ENCODE data around the gene NR2F1. TPM values are rescaled to one million over a fixed set of nuclear protein-coding genes. Genes with fewer than 3 reads are reported as not detected.
A peak's percentile ranks its signal among the peaks of the same experiment; 100 is the strongest.

The NR2F1 gene
- total RNA-seq, 2 experiments from 2014 or later = not detected

GRCh38 chr5:93620487-93621326 is 37.7 kb downstream of the NR2F1 start:
- ChIA-PET CTCF (interaction anchor here (0.7 to 5.4 kb wide), 8 partner anchors 14 to 295 kb away, joined by 3 to 23 read pairs (median 3); partner anchors contain the start of gene NR2F1), POLR2A (no interaction called here)
- H3K9me3 Mint-ChIP-seq = no peaks in the 10 kb centered on the region
- no peak for TF ChIP-seq CTCF (IDR thresholded peaks at IDR 0.05)
- peaks cover 30% of the 10 kb centered on the region for H3K4me1 Mint-ChIP-seq (ENCODE audit: low read depth)
- H3K27ac Mint-ChIP-seq = peak overlapping the region; percentile 77
- no peaks in the 10 kb centered on the region for H3K36me3 Mint-ChIP-seq (ENCODE audit: low read depth)
- DNase-seq = peak; percentile 75
- ATAC-seq = peak; percentile 90
- peaks cover 12% of the 10 kb centered on the region for H3K27me3 Mint-ChIP-seq
- intact Hi-C loops (cut with micrococcal nuclease) = loop anchor here (5.0 kb wide), 1 partner anchor 38 kb away; the partner anchor contains the start of genes NR2F1 and NR2F1-AS1
- H3K4me3 Mint-ChIP-seq = peak overlapping the region; percentile 94

- DNase-seq (peak; percentile 7), ATAC-seq (no peak)
- Mint-ChIP-seq H3K4me3 (peak overlapping the region; percentile 52), H3K9me3 (no peaks in the 10 kb centered on the region), H3K27ac (no peak overlapping the region), H3K27me3 (peaks cover 12% of the 10 kb centered on the region), H3K36me3 (ENCODE audit: low read depth) (no peaks in the 10 kb centered on the region), H3K4me1 (ENCODE audit: low read depth) (peaks cover 30% of the 10 kb centered on the region)
- ChIA-PET CTCF (interaction anchor here (0.8 to 5.4 kb wide), 9 partner anchors 9 to 294 kb away, joined by 3 to 23 read pairs (median 3); no protein-coding TSS in a partner anchor), POLR2A (no interaction called here)
- intact Hi-C loops (cut with micrococcal nuclease) = loop anchor here (5.0 kb wide), 1 partner anchor 39 kb away; the partner anchor contains the start of genes NR2F1 and NR2F1-AS1
- no peak for TF ChIP-seq CTCF (IDR thresholded peaks at IDR 0.05)
Observed at GRCh38 chr5:93621327-93621798, 38.3 kb downstream of the NR2F1 start.

- ChIA-PET CTCF (interaction anchor here (1.3 to 5.4 kb wide), 5 partner anchors 10 to 184 kb away, joined by 3 to 23 read pairs (median 4); no protein-coding TSS in a partner anchor), POLR2A (interaction anchor here (0.9 kb wide), 1 partner anchor 59 kb away, joined by 3 read pairs; no protein-coding TSS in a partner anchor)
- DNase-seq (peak; percentile 28), ATAC-seq (peak; percentile 50)
- H3K9me3 Mint-ChIP-seq = no peaks in the 10 kb centered on the region
- H3K27ac Mint-ChIP-seq = no peak overlapping the region
- H3K4me1 Mint-ChIP-seq (ENCODE audit: low read depth) = peaks cover 30% of the 10 kb centered on the region
- H3K36me3 Mint-ChIP-seq (ENCODE audit: low read depth) = no peaks in the 10 kb centered on the region
- H3K4me3 Mint-ChIP-seq = no peak overlapping the region
- intact Hi-C loops (cut with micrococcal nuclease) = loop anchor here (5.0 kb wide), 1 partner anchor 40 kb away; the partner anchor contains the start of genes NR2F1 and NR2F1-AS1
- TF ChIP-seq CTCF (IDR thresholded peaks at IDR 0.05) = no peak
- peaks cover 11% of the 10 kb centered on the region for H3K27me3 Mint-ChIP-seq
Observed at GRCh38 chr5:93622240-93622885, 39.3 kb downstream of the NR2F1 start.

GRCh38 chr5:93623153-93623552 is 40.1 kb downstream of the NR2F1 start:
- Mint-ChIP-seq H3K4me1 (ENCODE audit: low read depth) (peaks cover 30% of the 10 kb centered on the region), H3K27me3 (peaks cover 11% of the 10 kb centered on the region), H3K9me3 (no peaks in the 10 kb centered on the region), H3K4me3 (no peak overlapping the region), H3K27ac (no peak overlapping the region), H3K36me3 (ENCODE audit: low read depth) (no peaks in the 10 kb centered on the region)
- ChIA-PET CTCF (interaction anchor here (5.4 kb wide), 1 partner anchor 178 kb away, joined by 23 read pairs; no protein-coding TSS in a partner anchor), POLR2A (interaction anchor here (0.5 to 0.9 kb wide), 2 partner anchors 58 to 720 kb away, joined by 3 read pairs; no protein-coding TSS in a partner anchor)
- DNase-seq = no peak
- ATAC-seq = no peak
- no peak for TF ChIP-seq CTCF (IDR thresholded peaks at IDR 0.05)
- intact Hi-C loops (cut with micrococcal nuclease) = loop anchor here (5.0 kb wide), 1 partner anchor 41 kb away; the partner anchor contains the start of genes NR2F1 and NR2F1-AS1
